Measurements from ENCODE around the gene CD163L1. TPM values are rescaled to one million over a fixed set of nuclear protein-coding genes. Genes with fewer than 3 reads are reported as not detected.

The CD163L1 gene
- total RNA-seq, 1 experiment from 2014 or later: 27.0 TPM

GRCh38 chr12:7321624-7322023, 122.3 kb downstream of the CD163L1 start (continued):
- TF ChIP-seq, protein P1, sequence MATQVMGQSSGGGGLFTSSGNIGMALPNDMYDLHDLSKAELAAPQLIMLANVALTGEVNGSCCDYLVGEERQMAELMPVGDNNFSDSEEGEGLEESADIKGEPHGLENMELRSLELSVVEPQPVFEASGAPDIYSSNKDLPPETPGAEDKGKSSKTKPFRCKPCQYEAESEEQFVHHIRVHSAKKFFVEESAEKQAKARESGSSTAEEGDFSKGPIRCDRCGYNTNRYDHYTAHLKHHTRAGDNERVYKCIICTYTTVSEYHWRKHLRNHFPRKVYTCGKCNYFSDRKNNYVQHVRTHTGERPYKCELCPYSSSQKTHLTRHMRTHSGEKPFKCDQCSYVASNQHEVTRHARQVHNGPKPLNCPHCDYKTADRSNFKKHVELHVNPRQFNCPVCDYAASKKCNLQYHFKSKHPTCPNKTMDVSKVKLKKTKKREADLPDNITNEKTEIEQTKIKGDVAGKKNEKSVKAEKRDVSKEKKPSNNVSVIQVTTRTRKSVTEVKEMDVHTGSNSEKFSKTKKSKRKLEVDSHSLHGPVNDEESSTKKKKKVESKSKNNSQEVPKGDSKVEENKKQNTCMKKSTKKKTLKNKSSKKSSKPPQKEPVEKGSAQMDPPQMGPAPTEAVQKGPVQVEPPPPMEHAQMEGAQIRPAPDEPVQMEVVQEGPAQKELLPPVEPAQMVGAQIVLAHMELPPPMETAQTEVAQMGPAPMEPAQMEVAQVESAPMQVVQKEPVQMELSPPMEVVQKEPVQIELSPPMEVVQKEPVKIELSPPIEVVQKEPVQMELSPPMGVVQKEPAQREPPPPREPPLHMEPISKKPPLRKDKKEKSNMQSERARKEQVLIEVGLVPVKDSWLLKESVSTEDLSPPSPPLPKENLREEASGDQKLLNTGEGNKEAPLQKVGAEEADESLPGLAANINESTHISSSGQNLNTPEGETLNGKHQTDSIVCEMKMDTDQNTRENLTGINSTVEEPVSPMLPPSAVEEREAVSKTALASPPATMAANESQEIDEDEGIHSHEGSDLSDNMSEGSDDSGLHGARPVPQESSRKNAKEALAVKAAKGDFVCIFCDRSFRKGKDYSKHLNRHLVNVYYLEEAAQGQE (IDR thresholded peaks at IDR 0.05; ENCODE audit: low read depth): no peak
- TF ChIP-seq ZNF274 (IDR thresholded peaks at IDR 0.05; ENCODE audit: low read depth, low read length) (no peak), CEBPB (IDR thresholded peaks at IDR 0.05; ENCODE audit: low read depth) (no peak), ZFX (IDR thresholded peaks at IDR 0.05) (no peak), EZH2 (IDR thresholded peaks at IDR 0.05) (no peak), TCF7L2 (IDR thresholded peaks at IDR 0.05; ENCODE audit: borderline replicate concordance, extremely low read depth, insufficient read depth, insufficient read length) (no peak)
- TF ChIP-seq, protein P2, sequence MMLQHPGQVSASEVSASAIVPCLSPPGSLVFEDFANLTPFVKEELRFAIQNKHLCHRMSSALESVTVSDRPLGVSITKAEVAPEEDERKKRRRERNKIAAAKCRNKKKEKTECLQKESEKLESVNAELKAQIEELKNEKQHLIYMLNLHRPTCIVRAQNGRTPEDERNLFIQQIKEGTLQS (IDR thresholded peaks at IDR 0.05): no peak

GRCh38 chr12:7319930-7320329, 124.0 kb downstream of the CD163L1 start:
- H4K20me1 ChIP-seq (ENCODE audit: insufficient read depth): no peaks in the 10 kb centered on the region
- H3K79me2 ChIP-seq (ENCODE audit: insufficient read depth, low read length): no peaks in the 10 kb centered on the region
- H3K4me2 ChIP-seq (ENCODE audit: low read length): no peak overlapping the region
- no peaks in the 10 kb centered on the region for H3K36me3 ChIP-seq (ENCODE audit: control insufficient read depth in 1 of 2, insufficient read depth in 2 of 2, low read length in 2 of 2)
- DNase-seq (ENCODE audit: low read depth, low spot score): no peak
- intact Hi-C loops (cut with micrococcal nuclease): loop anchor here (5.0 kb wide), 1 partner anchor 142 kb away; no protein-coding TSS in a partner anchor
- no peaks in the 10 kb centered on the region for H3K9me2 ChIP-seq (ENCODE audit: insufficient read depth)
- H3K4me3 ChIP-seq (replicated peaks in 1 of 2; ENCODE audit: low read depth in 1 of 2, low read length in 2 of 2): no peak overlapping the region
- H3K27me3 ChIP-seq (ENCODE audit: insufficient read depth, low read length): no peaks in the 10 kb centered on the region
- no peak for ATAC-seq
- POLR2A ChIA-PET: no interaction called here
- TF ChIP-seq RAD21 (IDR thresholded peaks at IDR 0.05; ENCODE audit: low read depth) (peak; percentile 18; the same call in 1 of the 2 replicates), POLR2AphosphoS5 (IDR thresholded peaks at IDR 0.05; ENCODE audit: low read depth, low read length) (no peak)
- H3K4me1 ChIP-seq (ENCODE audit: control insufficient read depth in 1 of 2, insufficient read depth in 2 of 2, low read length in 2 of 2): no peaks in the 10 kb centered on the region
- no peaks in the 10 kb centered on the region for H3K9me3 ChIP-seq (ENCODE audit: control insufficient read depth in 1 of 2, insufficient read depth in 1 of 2, low read depth in 1 of 2, low read length in 2 of 2)
- RAD21 ChIA-PET (ENCODE audit: low non-redundant PET in 1 of 2, low total read pairs in 2 of 2, uncharacterized antibody in 2 of 2, unreplicated experiment in 2 of 2): no interaction called here
- CTCF ChIA-PET: interaction anchor here (1.0 to 1.7 kb wide), 2 partner anchors 9 to 23 kb away, joined by 4 to 6 read pairs; no protein-coding TSS in a partner anchor
- BruUV-seq (replicated peaks): no TSS peak
- no peak overlapping the region for H3K9ac ChIP-seq (ENCODE audit: low read length)
- no peak overlapping the region for H3K27ac ChIP-seq (ENCODE audit: low read depth, low read length)
- H2AFZ ChIP-seq (ENCODE audit: low read depth, low read length, poor library complexity, severe bottlenecking): no peak overlapping the region

All from HCT116 (cell line).